Measurements from ENCODE around the gene TNIP2.

TNIP2 gene

GRCh38 chr4:2789351-2789750 is 33.2 kb upstream of the TNIP2 start:
- no peak overlapping the region for H3K23ac ChIP-seq (ENCODE audit: low read length)
- no peak overlapping the region for H3K4me3 ChIP-seq (ENCODE audit: low read length)
- no peak for DNase-seq
- no peaks in the 10 kb centered on the region for H3K27me3 ChIP-seq (ENCODE audit: insufficient read depth, low read length, poor library complexity)
- H3K9ac ChIP-seq (ENCODE audit: low read length) = no peak overlapping the region
- H2AK5ac ChIP-seq (ENCODE audit: low read length) = no peak overlapping the region
- H4K8ac ChIP-seq (ENCODE audit: low read depth, low read length) = no peak overlapping the region
- no peaks in the 10 kb centered on the region for H3K79me2 ChIP-seq (ENCODE audit: control insufficient read depth, insufficient read depth, low read length)
- no peak overlapping the region for H4K5ac ChIP-seq (ENCODE audit: low read length)
- no CpG with 5 or more reads among the region's 5 CpGs for WGBS (ENCODE audit: extremely low coverage, insufficient coverage, low lambda C conversion rate)
- H3K4ac ChIP-seq (ENCODE audit: low read depth, low read length) = no peak overlapping the region
- H2BK15ac ChIP-seq (replicated peaks; ENCODE audit: low read depth) = no peak overlapping the region
- no peak overlapping the region for H2BK5ac ChIP-seq (ENCODE audit: low read length)
- H3K4me2 ChIP-seq (ENCODE audit: low read length) = no peak overlapping the region
- H3K79me1 ChIP-seq (ENCODE audit: low read length) = no peaks in the 10 kb centered on the region
- no peak overlapping the region for H2BK120ac ChIP-seq (ENCODE audit: low read depth, low read length)
- H3K27ac ChIP-seq (ENCODE audit: low read depth, low read length) = no peak overlapping the region
- H3K4me1 ChIP-seq (ENCODE audit: control insufficient read depth, low read depth, low read length) = no peaks in the 10 kb centered on the region
- H3K56ac ChIP-seq (ENCODE audit: low read length) = no peak overlapping the region
- H3K18ac ChIP-seq (ENCODE audit: low read length) = no peak overlapping the region
- H3K36me3 ChIP-seq (ENCODE audit: control insufficient read depth, insufficient read depth, low read length) = no peaks in the 10 kb centered on the region

DNA sequence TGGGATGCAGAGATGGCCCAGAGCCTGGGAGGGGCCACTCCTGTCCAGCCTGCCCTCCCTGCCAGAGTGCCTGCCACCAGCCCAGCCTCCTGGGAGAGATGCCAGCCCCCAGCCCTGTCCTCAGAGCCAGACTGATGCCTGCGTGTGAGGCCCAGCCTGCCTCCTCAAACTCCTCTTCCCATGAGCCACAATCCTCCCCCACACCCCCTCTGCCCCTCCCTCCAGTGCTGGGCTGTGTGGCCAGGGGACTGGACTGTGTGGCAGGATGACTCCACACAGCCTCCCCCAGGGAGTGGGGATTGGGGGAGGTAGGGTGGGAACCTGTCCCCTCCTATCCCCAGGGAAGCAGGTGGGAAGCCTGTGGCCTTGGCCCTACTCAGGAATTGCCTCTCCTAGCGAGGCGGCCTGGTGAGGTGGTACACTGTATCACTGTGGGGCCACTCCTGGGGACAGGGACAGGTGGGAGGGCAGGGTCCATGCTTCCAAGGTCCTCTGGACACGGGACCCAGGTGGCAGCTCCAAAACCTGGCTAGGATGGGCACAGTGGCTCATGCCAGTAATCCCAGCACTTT is 32.5 kb upstream of the TNIP2 start:
- H3K4ac ChIP-seq (ENCODE audit: low read depth, low read length) = no peak overlapping the region
- H2BK120ac ChIP-seq (ENCODE audit: low read depth, low read length) = no peak overlapping the region
- H4K8ac ChIP-seq (ENCODE audit: low read depth, low read length) = no peak overlapping the region
- H3K79me2 ChIP-seq (ENCODE audit: control insufficient read depth, insufficient read depth, low read length) = no peaks in the 10 kb centered on the region
- no peaks in the 10 kb centered on the region for H3K79me1 ChIP-seq (ENCODE audit: low read length)
- no peak overlapping the region for H3K4me2 ChIP-seq (ENCODE audit: low read length)
- H3K23ac ChIP-seq (ENCODE audit: low read length) = no peak overlapping the region
- H3K4me3 ChIP-seq (ENCODE audit: low read length) = no peak overlapping the region
- H3K18ac ChIP-seq (ENCODE audit: low read length) = no peak overlapping the region
- H2BK15ac ChIP-seq (replicated peaks; ENCODE audit: low read depth) = no peak overlapping the region
- H2BK5ac ChIP-seq (ENCODE audit: low read length) = no peak overlapping the region
- no peak for DNase-seq
- no CpG with 5 or more reads among the region's 4 CpGs for WGBS (ENCODE audit: extremely low coverage, insufficient coverage, low lambda C conversion rate)
- no peaks in the 10 kb centered on the region for H3K27me3 ChIP-seq (ENCODE audit: insufficient read depth, low read length, poor library complexity)
- no peak overlapping the region for H3K9ac ChIP-seq (ENCODE audit: low read length)
- no peak overlapping the region for H3K56ac ChIP-seq (ENCODE audit: low read length)
- no peak overlapping the region for H3K27ac ChIP-seq (ENCODE audit: low read depth, low read length)
- no peaks in the 10 kb centered on the region for H3K4me1 ChIP-seq (ENCODE audit: control insufficient read depth, low read depth, low read length)
- H3K36me3 ChIP-seq (ENCODE audit: control insufficient read depth, insufficient read depth, low read length) = no peaks in the 10 kb centered on the region
- H2AK5ac ChIP-seq (ENCODE audit: low read length) = no peak overlapping the region
- no peak overlapping the region for H4K5ac ChIP-seq (ENCODE audit: low read length)

- no CpG with 5 or more reads among the region's 7 CpGs for WGBS (ENCODE audit: extremely low coverage, insufficient coverage, low lambda C conversion rate)
- no peak for DNase-seq
- no peaks in the 10 kb centered on the region for H3K4me1 ChIP-seq (ENCODE audit: control insufficient read depth, low read depth, low read length)
These were observed 32.0 kb upstream of the TNIP2 start for GRCh38 chr4:2788101-2788500.

DNA sequence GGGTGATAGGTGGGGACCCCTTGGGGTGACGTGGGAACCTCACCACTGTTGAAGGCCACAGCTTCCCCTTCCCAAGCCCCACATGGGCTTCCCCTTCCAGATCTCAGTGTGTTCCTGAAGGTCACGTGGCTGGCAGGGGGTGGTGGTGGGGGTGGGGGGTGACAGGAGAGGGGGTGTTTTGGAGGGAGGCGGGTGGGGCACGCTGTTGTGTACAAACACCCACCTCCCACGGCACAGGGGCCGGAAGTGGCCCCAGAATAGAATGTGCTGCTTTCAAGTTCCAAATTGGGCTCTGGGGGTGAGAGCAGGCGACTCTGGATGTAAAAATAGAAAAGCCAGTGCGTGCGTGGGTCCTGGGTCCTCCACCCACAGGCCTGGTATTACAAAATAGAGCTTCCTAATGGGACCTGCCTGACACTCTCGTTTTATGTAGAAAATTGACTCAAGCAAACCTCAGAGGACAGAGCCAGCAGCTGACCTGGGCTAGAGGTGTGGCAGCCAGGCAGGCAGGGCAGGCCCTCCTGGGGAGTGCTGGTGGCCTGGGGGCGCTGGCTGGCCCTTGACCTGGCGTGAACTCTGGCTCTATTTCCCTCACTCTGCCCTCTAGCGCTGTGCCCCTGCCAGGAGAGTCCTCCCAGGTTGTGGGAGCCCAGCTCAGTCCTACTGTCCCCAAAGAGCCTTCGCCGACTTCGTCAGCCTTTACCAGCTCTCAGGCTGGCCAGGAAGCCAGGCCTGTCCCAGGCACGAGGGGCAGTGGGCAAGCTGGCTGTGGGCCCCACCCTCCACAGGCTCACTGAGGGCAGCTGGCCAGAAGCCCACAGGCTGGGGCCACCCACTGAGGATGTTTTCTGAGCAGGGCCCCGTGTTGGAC is 31.3 kb upstream of the TNIP2 start:
- Histone ChIP-seq H3K4me2 (ENCODE audit: low read length) (no peak overlapping the region), H2BK15ac (replicated peaks; ENCODE audit: low read depth) (no peak overlapping the region), H3K27me3 (ENCODE audit: insufficient read depth, low read length, poor library complexity) (no peaks in the 10 kb centered on the region), H2AK5ac (ENCODE audit: low read length) (no peak overlapping the region), H3K18ac (ENCODE audit: low read length) (no peak overlapping the region), H3K4me3 (ENCODE audit: low read length) (no peak overlapping the region), H3K4me1 (ENCODE audit: control insufficient read depth, low read depth, low read length) (no peaks in the 10 kb centered on the region), H3K23ac (ENCODE audit: low read length) (no peak overlapping the region), H3K4ac (ENCODE audit: low read depth, low read length) (no peak overlapping the region), H3K79me1 (ENCODE audit: low read length) (no peaks in the 10 kb centered on the region), H2BK5ac (ENCODE audit: low read length) (no peak overlapping the region), H3K56ac (ENCODE audit: low read length) (peak overlapping the region; percentile 34), H3K9ac (ENCODE audit: low read length) (no peak overlapping the region), H3K27ac (ENCODE audit: low read depth, low read length) (no peak overlapping the region), H3K36me3 (ENCODE audit: control insufficient read depth, insufficient read depth, low read length) (no peaks in the 10 kb centered on the region), H3K79me2 (ENCODE audit: control insufficient read depth, insufficient read depth, low read length) (no peaks in the 10 kb centered on the region), H4K8ac (ENCODE audit: low read depth, low read length) (no peak overlapping the region), H4K5ac (ENCODE audit: low read length) (no peak overlapping the region), H2BK120ac (ENCODE audit: low read depth, low read length) (no peak overlapping the region)
- no peak for DNase-seq
- no CpG with 5 or more reads among the region's 18 CpGs for WGBS (ENCODE audit: extremely low coverage, insufficient coverage, low lambda C conversion rate)

More at GRCh38 chr4:2788101-2788500, 32.0 kb upstream of the TNIP2 start:
- no peak overlapping the region for H3K18ac ChIP-seq (ENCODE audit: low read length)
- H3K4me2 ChIP-seq (ENCODE audit: low read length) = no peak overlapping the region
- no peak overlapping the region for H3K56ac ChIP-seq (ENCODE audit: low read length)
- no peak overlapping the region for H3K23ac ChIP-seq (ENCODE audit: low read length)
- H3K79me1 ChIP-seq (ENCODE audit: low read length) = no peaks in the 10 kb centered on the region
- H2BK15ac ChIP-seq (replicated peaks; ENCODE audit: low read depth) = no peak overlapping the region
- H2BK120ac ChIP-seq (ENCODE audit: low read depth, low read length) = no peak overlapping the region
- no peak overlapping the region for H3K4ac ChIP-seq (ENCODE audit: low read depth, low read length)
- no peak overlapping the region for H2AK5ac ChIP-seq (ENCODE audit: low read length)
- H3K4me3 ChIP-seq (ENCODE audit: low read length) = no peak overlapping the region
- no peak overlapping the region for H3K9ac ChIP-seq (ENCODE audit: low read length)
- no peaks in the 10 kb centered on the region for H3K27me3 ChIP-seq (ENCODE audit: insufficient read depth, low read length, poor library complexity)
- H3K36me3 ChIP-seq (ENCODE audit: control insufficient read depth, insufficient read depth, low read length) = no peaks in the 10 kb centered on the region
- H4K8ac ChIP-seq (ENCODE audit: low read depth, low read length) = no peak overlapping the region
- no peak overlapping the region for H2BK5ac ChIP-seq (ENCODE audit: low read length)
- H4K5ac ChIP-seq (ENCODE audit: low read length) = no peak overlapping the region
- H3K79me2 ChIP-seq (ENCODE audit: control insufficient read depth, insufficient read depth, low read length) = no peaks in the 10 kb centered on the region
- H3K27ac ChIP-seq (ENCODE audit: low read depth, low read length) = no peak overlapping the region

DNA sequence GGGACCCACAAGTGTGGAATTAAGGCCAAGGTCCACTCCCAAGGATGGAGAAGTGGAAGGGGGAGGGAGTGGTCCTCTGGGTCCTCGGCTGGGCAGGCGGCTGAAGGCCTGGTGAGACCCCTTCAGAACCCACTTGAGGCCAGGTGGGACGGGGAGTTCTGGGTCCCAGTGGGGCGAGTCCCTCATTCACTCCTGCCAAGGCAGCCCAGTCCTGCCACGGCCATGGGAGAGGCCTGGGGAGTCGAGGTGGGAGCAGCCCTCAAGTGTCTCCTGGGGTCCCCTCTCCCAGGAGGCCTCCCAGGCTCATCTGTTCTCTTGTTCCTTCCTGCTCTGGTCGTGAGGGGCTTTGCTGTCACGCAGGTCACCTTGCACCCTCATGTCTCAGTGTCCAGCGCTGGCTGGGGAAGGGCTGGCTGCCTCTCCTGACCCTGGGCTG is 30.7 kb upstream of the TNIP2 start:
- H3K27me3 ChIP-seq (ENCODE audit: insufficient read depth, low read length, poor library complexity) = no peaks in the 10 kb centered on the region

More for the DNA sequence above, 30.7 kb upstream of the TNIP2 start:
- no peak for DNase-seq
- Histone ChIP-seq H3K36me3 (ENCODE audit: control insufficient read depth, insufficient read depth, low read length) (no peaks in the 10 kb centered on the region), H2AK5ac (ENCODE audit: low read length) (no peak overlapping the region), H2BK5ac (ENCODE audit: low read length) (no peak overlapping the region), H4K8ac (ENCODE audit: low read depth, low read length) (no peak overlapping the region), H3K4me3 (ENCODE audit: low read length) (no peak overlapping the region), H3K56ac (ENCODE audit: low read length) (peak overlapping the region; percentile 34), H2BK15ac (replicated peaks; ENCODE audit: low read depth) (no peak overlapping the region), H3K18ac (ENCODE audit: low read length) (no peak overlapping the region), H3K79me1 (ENCODE audit: low read length) (no peaks in the 10 kb centered on the region), H3K4me1 (ENCODE audit: control insufficient read depth, low read depth, low read length) (no peaks in the 10 kb centered on the region), H3K79me2 (ENCODE audit: control insufficient read depth, insufficient read depth, low read length) (no peaks in the 10 kb centered on the region), H2BK120ac (ENCODE audit: low read depth, low read length) (no peak overlapping the region), H3K4ac (ENCODE audit: low read depth, low read length) (no peak overlapping the region), H3K23ac (ENCODE audit: low read length) (no peak overlapping the region), H3K27ac (ENCODE audit: low read depth, low read length) (no peak overlapping the region), H3K4me2 (ENCODE audit: low read length) (no peak overlapping the region), H4K5ac (ENCODE audit: low read length) (no peak overlapping the region), H3K9ac (ENCODE audit: low read length) (no peak overlapping the region)
- no CpG with 5 or more reads among the region's 9 CpGs for WGBS (ENCODE audit: extremely low coverage, insufficient coverage, low lambda C conversion rate)
